Measurements from ENCODE around the gene IFNAR1.

DNA sequence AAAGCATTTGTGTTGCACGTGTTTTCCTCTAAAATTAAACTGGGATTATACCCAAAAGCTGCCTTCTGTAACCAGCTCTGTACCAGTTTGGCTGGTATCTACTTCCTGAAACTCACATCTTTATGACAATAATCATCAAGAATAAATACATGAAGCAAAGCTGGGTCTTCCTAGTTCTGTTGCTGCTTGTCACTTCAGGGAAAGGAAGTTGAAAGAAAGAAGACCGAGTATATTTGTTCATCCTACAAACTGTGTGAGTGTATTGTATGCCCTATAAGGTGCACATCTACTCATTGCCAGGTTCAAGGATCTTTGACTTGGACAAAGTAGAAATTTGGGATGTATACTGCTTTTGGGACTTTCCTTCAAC is 49.3 kb downstream of the IFNAR1 start:
- TF ChIP-seq POLR2A (IDR thresholded peaks at IDR 0.05; ENCODE audit: low read length) (no peak), GATA1 (IDR thresholded peaks at IDR 0.05; ENCODE audit: low read depth, low read length) (no peak)

Measured in erythroblast (primary cell).